Spinal cord (tissue), 10 donors: ENCODE measurements around the gene PRODH. TPM values are rescaled to one million over a fixed set of nuclear protein-coding genes. Genes with fewer than 3 reads are reported as not detected.
"Not testable (repeated sequence)": the region's sequence is repeated elsewhere in the genome, so short reads cannot be mapped to it uniquely, and the experiment has no call there.

Experiments used
- DNase-seq, 6 donors: peaks; one replicate each; pipeline versions ENCODE4 v3.0.0 to v3.0.0-alpha.2; 2013 to 2015; ENCODE audit warnings: low spot score in 6 of 6, low read depth in 4 of 6
- H3K27ac ChIP-seq: one replicate; pipeline ENCODE4 v1.5.1; 2013; ENCODE audit warnings: low read depth, low read length, control low read depth
- H3K27me3 ChIP-seq: one replicate; pipeline ENCODE4 v1.6.1; 2013; ENCODE audit warnings: low read length; ENCODE audit not compliant: control insufficient read depth, insufficient read depth
- H3K36me3 ChIP-seq: one replicate; pipeline ENCODE4 v1.6.1; 2013; ENCODE audit warnings: low read length; ENCODE audit not compliant: control insufficient read depth, insufficient read depth
- H3K4me1 ChIP-seq: one replicate; pipeline ENCODE4 v1.6.1; 2013; ENCODE audit warnings: low read length; ENCODE audit not compliant: control insufficient read depth, insufficient read depth
- H3K4me3 ChIP-seq: one replicate; pipeline ENCODE4 v1.5.1; 2013; ENCODE audit warnings: low read depth, low read length, control low read depth
- H3K9me3 ChIP-seq: one replicate; pipeline ENCODE4 v1.6.1; 2013; ENCODE audit warnings: low read length; ENCODE audit not compliant: control insufficient read depth, insufficient read depth
- WGBS: methylation state at CpG from one replicate; pipeline ENCODE4 v1.1.5; 2013; ENCODE audit warnings: missing lambda C conversion rate; ENCODE audit not compliant: insufficient coverage; 5-methylcytosine and 5-hydroxymethylcytosine counted together
- polyA plus RNA-seq, 2 donors: library from polyadenylated mRNA; unstranded; fragments of 120-200 nt; gene quantifications; one replicate each; pipeline ENCODE4 v1.2.1, GENCODE V29; 2013; ENCODE audit not compliant: insufficient read length in 2 of 2
- total RNA-seq, 2 donors: library from RNA; depleted of rRNA in 1 of 2; stranded (reverse); fragments of 120-200 nt in 1 of 2; fragments of >200 nt in 1 of 2; gene quantifications; one replicate each; pipeline versions ENCODE4 v1.2.3 to v1.2.4, GENCODE V29; 2013 to 2014
- donor health status: healthy.

The PRODH gene
- total and polyA plus RNA-seq, 4 donors = 14.4 to 75.3 (median 48.5) TPM

DNA sequence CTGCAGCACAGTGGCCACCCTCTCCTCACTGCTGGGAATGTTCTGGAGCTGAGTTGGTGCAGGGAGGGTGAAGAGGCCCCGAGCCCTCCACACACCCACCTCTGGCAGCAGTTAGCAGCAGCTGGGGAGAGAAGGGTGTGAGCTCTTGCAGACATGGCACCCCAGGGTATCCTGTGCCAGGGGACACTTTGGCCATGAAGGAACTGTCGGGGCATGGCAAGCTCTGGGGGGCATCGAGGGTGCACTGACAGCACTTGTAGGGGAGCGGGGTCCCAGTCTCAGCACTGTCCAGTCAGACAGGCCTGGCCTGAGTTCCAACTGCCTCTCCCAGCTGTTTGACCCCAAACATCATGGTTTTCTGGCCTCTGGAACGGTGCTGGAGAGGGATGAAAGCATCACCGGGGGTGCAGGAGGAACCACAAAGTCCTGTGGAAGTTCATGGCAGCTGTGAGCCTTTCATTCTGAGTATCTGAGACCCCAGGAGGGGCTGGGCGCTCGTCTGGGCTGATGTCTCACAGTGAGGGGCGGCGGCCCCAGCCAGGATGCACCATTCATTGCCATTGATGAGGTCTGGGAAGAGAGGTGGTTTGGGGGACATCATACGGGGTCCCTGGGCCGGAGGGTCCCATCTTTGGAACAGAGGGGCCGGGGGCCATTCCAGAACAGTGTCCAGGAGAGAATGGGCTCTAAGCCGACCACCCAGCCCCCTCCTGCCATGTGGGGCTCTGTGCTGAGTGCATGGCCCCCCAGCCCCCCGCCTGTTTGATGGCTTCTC, 20.2 kb upstream of the PRODH start:
- H3K4me1 ChIP-seq = peaks cover 26% of the 10 kb centered on the region
- H3K27me3 ChIP-seq, H3K36me3 ChIP-seq, H3K4me3 ChIP-seq, H3K27ac ChIP-seq, DNase-seq, H3K9me3 ChIP-seq: not testable (repeated sequence)
- 78% methylated on average over 12 of the region's 15 CpGs for WGBS

DNA sequence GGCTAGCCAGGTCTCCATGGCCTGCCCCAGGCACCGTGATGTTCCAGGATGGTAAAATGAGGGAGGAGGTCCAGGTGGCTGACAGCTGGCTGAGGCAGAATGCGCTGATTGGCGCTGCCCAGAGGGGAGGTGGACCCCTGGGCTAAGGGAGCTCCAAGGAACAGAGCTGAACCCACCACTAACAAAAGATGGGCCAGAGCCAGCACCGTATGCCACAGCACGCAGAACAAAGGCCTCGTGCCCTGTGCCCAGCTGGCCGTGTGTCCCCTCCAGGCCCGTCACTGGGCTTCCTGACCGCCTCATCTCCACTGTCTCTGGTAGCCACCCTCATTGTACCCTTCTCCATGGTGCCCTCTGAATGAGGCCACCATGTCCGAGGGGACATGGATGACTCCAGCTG, 19.6 kb upstream of the PRODH start:
- Histone ChIP-seq H3K4me3 (no peak overlapping the region), H3K9me3 (no peaks in the 10 kb centered on the region), H3K27ac (no peak overlapping the region), H3K4me1 (peaks cover 26% of the 10 kb centered on the region), H3K36me3 (no peaks in the 10 kb centered on the region), H3K27me3 (no peaks in the 10 kb centered on the region)
- WGBS = 78% methylated on average over 10 of the region's 10 CpGs
- no peak for DNase-seq

GRCh38 chr22:18954990-18955571, 19.0 kb upstream of the PRODH start:
- DNase-seq = no peak
- WGBS = 94% methylated on average over 14 of the region's 15 CpGs

GRCh38 chr22:18954303-18954989, 18.4 kb upstream of the PRODH start:
- H3K4me3 ChIP-seq, H3K36me3 ChIP-seq, H3K27ac ChIP-seq, H3K27me3 ChIP-seq, H3K9me3 ChIP-seq: not testable (repeated sequence)
- peaks cover 26% of the 10 kb centered on the region for H3K4me1 ChIP-seq
- WGBS = 13% methylated on average over 12 of the region's 14 CpGs
- DNase-seq = peak in 3 of 6 donors; percentile 38 to 87 (median 74)

More at GRCh38 chr22:18954990-18955571, 19.0 kb upstream of the PRODH start:
- Histone ChIP-seq H3K4me1 (peaks cover 26% of the 10 kb centered on the region), H3K27ac (no peak overlapping the region), H3K9me3 (no peaks in the 10 kb centered on the region), H3K4me3 (no peak overlapping the region), H3K27me3 (no peaks in the 10 kb centered on the region), H3K36me3 (no peaks in the 10 kb centered on the region)

GRCh38 chr22:18953128-18953527, 17.0 kb upstream of the PRODH start:
- H3K4me1 ChIP-seq = peaks cover 18% of the 10 kb centered on the region
- H3K27ac ChIP-seq, H3K4me3 ChIP-seq, H3K27me3 ChIP-seq, H3K9me3 ChIP-seq, DNase-seq, H3K36me3 ChIP-seq: not testable (repeated sequence)
- 46% methylated on average over 8 of the region's 14 CpGs for WGBS

GRCh38 chr22:18952022-18952421, 15.9 kb upstream of the PRODH start:
- no peak for DNase-seq
- Histone ChIP-seq H3K4me3 (no peak overlapping the region), H3K27ac (no peak overlapping the region), H3K27me3 (no peaks in the 10 kb centered on the region), H3K9me3 (no peaks in the 10 kb centered on the region), H3K4me1 (peaks cover 7% of the 10 kb centered on the region), H3K36me3 (no peaks in the 10 kb centered on the region)
- 88% methylated on average over 3 of the region's 6 CpGs for WGBS

- H3K4me3 ChIP-seq = no peak overlapping the region
- no peaks in the 10 kb centered on the region for H3K27me3 ChIP-seq
- H3K4me1 ChIP-seq = no peaks in the 10 kb centered on the region
- H3K9me3 ChIP-seq = no peaks in the 10 kb centered on the region
- WGBS = 82% methylated on average over 5 of the region's 5 CpGs
- no peak for DNase-seq
- H3K27ac ChIP-seq = no peak overlapping the region
- H3K36me3 ChIP-seq = no peaks in the 10 kb centered on the region
Observed at GRCh38 chr22:18950141-18950540, 14.0 kb upstream of the PRODH start.

GRCh38 chr22:18947905-18948304, 11.8 kb upstream of the PRODH start:
- Histone ChIP-seq H3K27ac (no peak overlapping the region), H3K4me3 (no peak overlapping the region), H3K9me3 (no peaks in the 10 kb centered on the region), H3K36me3 (no peaks in the 10 kb centered on the region), H3K4me1 (no peaks in the 10 kb centered on the region), H3K27me3 (no peaks in the 10 kb centered on the region)
- WGBS = 79% methylated on average over 12 of the region's 12 CpGs
- no peak for DNase-seq

DNA sequence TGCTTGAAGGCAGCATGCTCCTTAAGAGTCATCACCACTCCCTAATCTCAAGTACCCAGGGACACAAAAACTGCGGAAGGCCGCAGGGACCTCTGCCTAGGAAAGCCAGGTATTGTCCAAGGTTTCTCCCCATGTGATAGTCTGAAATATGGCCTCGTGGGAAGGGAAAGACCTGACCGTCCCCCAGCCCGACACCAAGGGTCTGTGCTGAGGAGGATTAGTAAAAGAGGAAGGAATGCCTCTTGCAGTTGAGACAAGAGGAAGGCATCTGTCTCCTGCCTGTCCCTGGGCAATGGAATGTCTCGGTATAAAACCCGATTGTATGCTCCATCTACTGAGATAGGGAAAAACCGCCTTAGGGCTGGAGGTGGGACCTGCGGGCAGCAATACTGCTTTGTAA, 11.0 kb upstream of the PRODH start:
- DNase-seq, H3K36me3 ChIP-seq, H3K4me3 ChIP-seq, H3K27me3 ChIP-seq, H3K9me3 ChIP-seq, H3K27ac ChIP-seq, H3K4me1 ChIP-seq: not testable (repeated sequence)
- no CpG with 5 or more reads among the region's 9 CpGs for WGBS
